Hepatocyte (in vitro differentiated cells): ENCODE measurements around the gene NEMF. TPM values are rescaled to one million over a fixed set of nuclear protein-coding genes. Genes with fewer than 3 reads are reported as not detected.

Experiments used
- DNase-seq: peaks from one replicate; pipeline ENCODE4 v3.0.0-alpha.2; 2016; ENCODE audit warnings: low spot score
- H2AFZ ChIP-seq: fragments of 200-600 bp; sonication (generic); 2 replicates; pipeline ENCODE4 v1.6.0; 2016; ENCODE audit warnings: antibody characterized with exemption, mild to moderate bottlenecking
- H3K27ac ChIP-seq: fragments of 200-600 bp; sonication (generic); 2 replicates; pipeline ENCODE4 v1.5.1; 2016; ENCODE audit warnings: mild to moderate bottlenecking
- H3K27me3 ChIP-seq: fragments of 200-600 bp; sonication (generic); 2 replicates; pipeline ENCODE4 v1.6.1; 2016
- H3K36me3 ChIP-seq: fragments of 200-600 bp; sonication (generic); replicated peaks from 2 replicates; pipeline ENCODE4 v1.5.1; 2016; ENCODE audit warnings: low read depth; ENCODE audit not compliant: insufficient read depth
- H3K4me1 ChIP-seq: fragments of 200-600 bp; sonication (generic); 2 replicates; pipeline ENCODE4 v1.5.1; 2016; ENCODE audit warnings: mild to moderate bottlenecking, moderate library complexity; ENCODE audit not compliant: insufficient read depth
- H3K4me2 ChIP-seq: fragments of 200-600 bp; sonication (generic); 2 replicates; pipeline ENCODE4 v1.6.0; 2016
- H3K4me3 ChIP-seq: fragments of 200-600 bp; sonication (generic); 2 replicates; pipeline ENCODE4 v1.5.1; 2016; ENCODE audit warnings: mild to moderate bottlenecking
- H3K79me2 ChIP-seq: fragments of 200-600 bp; sonication (generic); 2 replicates; pipeline ENCODE4 v1.6.0; 2017; ENCODE audit warnings: mild to moderate bottlenecking
- H3K9me2 ChIP-seq: fragments of 200-600 bp; sonication (generic); replicated peaks from 2 replicates; pipeline ENCODE4 v1.6.0; 2017; ENCODE audit warnings: mild to moderate bottlenecking; ENCODE audit not compliant: insufficient read depth
- H3K9me3 ChIP-seq: fragments of 200-600 bp; sonication (generic); 2 replicates; pipeline ENCODE4 v1.5.1; 2016; ENCODE audit warnings: low read depth, mild to moderate bottlenecking
- H4K20me1 ChIP-seq: fragments of 200-600 bp; sonication (generic); 2 replicates; pipeline ENCODE4 v1.6.0; 2016; ENCODE audit warnings: mild to moderate bottlenecking; ENCODE audit not compliant: insufficient read depth, poor library complexity, severe bottlenecking
- CTCF ChIP-seq: fragments of 200-600 bp; sonication (generic); IDR thresholded peaks from 2 replicates; pipeline ENCODE4 v1.5.1; 2016; ENCODE audit warnings: antibody characterized with exemption, mild to moderate bottlenecking; ENCODE audit not compliant: poor library complexity
- EZH2 ChIP-seq: fragments of 200-600 bp; sonication (generic); IDR thresholded peaks from 2 replicates; pipeline ENCODE4 v1.6.1; 2016; ENCODE audit warnings: antibody characterized with exemption, mild to moderate bottlenecking, borderline replicate concordance
- EZH2phosphoT487 ChIP-seq: fragments of 200-600 bp; sonication (generic); IDR thresholded peaks from one replicate; pipeline ENCODE4 v1.6.1; 2018; ENCODE audit warnings: antibody characterized with exemption, mild to moderate bottlenecking, low read depth, moderate library complexity; ENCODE audit not compliant: unreplicated experiment, severe bottlenecking
- WGBS: methylation state at CpG from one replicate; pipeline ENCODE4 v1.1.6; 2016; ENCODE audit warnings: low lambda C conversion rate; ENCODE audit errors: missing lambda C conversion rate; 5-methylcytosine and 5-hydroxymethylcytosine counted together
- polyA plus RNA-seq: library from polyadenylated mRNA; unstranded; fragments of >200 nt; fragmentation: Nextera tagmentation; extraction: Ambion mirVana; gene quantifications from 2 replicates; pipeline ENCODE4 v1.2.1, GENCODE V29; 2016
- total RNA-seq: library from RNA; depleted of rRNA; stranded (reverse); fragments of >200 nt; gene quantifications from 2 replicates; pipeline ENCODE4 v1.2.3, GENCODE V29; 2014

The NEMF gene
- total and polyA plus RNA-seq, 2 experiments from 2014 or later, result 34.0 to 49.5 TPM

- Histone ChIP-seq H3K9me3 (no peaks in the 10 kb centered on the region), H3K9me2 (no peaks in the 10 kb centered on the region), H3K79me2 (peaks cover 9% of the 10 kb centered on the region), H2AFZ (peak overlapping the region; percentile 90), H3K27me3 (no peaks in the 10 kb centered on the region), H3K36me3 (no peaks in the 10 kb centered on the region), H3K4me1 (peaks cover 11% of the 10 kb centered on the region), H3K27ac (peak overlapping the region; percentile 99), H3K4me3 (peak overlapping the region; percentile 66), H4K20me1 (no peaks in the 10 kb centered on the region), H3K4me2 (peak overlapping the region; percentile 74)
- peak; percentile 93 for DNase-seq
- under 1% methylated on average over 29 of the region's 30 CpGs for WGBS
- TF ChIP-seq CTCF (peak; percentile 100), EZH2phosphoT487 (no peak), EZH2 (no peak)
Observed at GRCh38 chr14:49862089-49862673, 9.6 kb upstream of the NEMF start.

- TF ChIP-seq CTCF, result no peak
- TF ChIP-seq EZH2phosphoT487, result no peak
- no peak for TF ChIP-seq EZH2
- Histone ChIP-seq H3K36me3 (no peaks in the 10 kb centered on the region), H3K27ac (peak overlapping the region; percentile 99), H3K9me3 (no peaks in the 10 kb centered on the region), H3K4me1 (peaks cover 11% of the 10 kb centered on the region), H2AFZ (peak overlapping the region; percentile 90), H4K20me1 (no peaks in the 10 kb centered on the region), H3K4me3 (peak overlapping the region; percentile 66), H3K79me2 (peaks cover 8% of the 10 kb centered on the region), H3K9me2 (no peaks in the 10 kb centered on the region), H3K27me3 (no peaks in the 10 kb centered on the region), H3K4me2 (peak overlapping the region; percentile 74)
- DNase-seq, result peak; percentile 72
- 1% methylated on average over 12 of the region's 12 CpGs for WGBS
Observed at GRCh38 chr14:49861699-49862088, 9.1 kb upstream of the NEMF start.

- Histone ChIP-seq H3K27me3 (no peaks in the 10 kb centered on the region), H4K20me1 (no peaks in the 10 kb centered on the region), H3K36me3 (no peaks in the 10 kb centered on the region), H2AFZ (peak overlapping the region; percentile 90), H3K4me3 (peak overlapping the region; percentile 66), H3K27ac (peak overlapping the region; percentile 99), H3K4me2 (peak overlapping the region; percentile 74), H3K9me2 (no peaks in the 10 kb centered on the region), H3K9me3 (no peaks in the 10 kb centered on the region), H3K4me1 (peaks cover 11% of the 10 kb centered on the region), H3K79me2 (peaks cover 8% of the 10 kb centered on the region)
- no peak for DNase-seq
- no peak for TF ChIP-seq EZH2phosphoT487
- 19% methylated on average over 4 of the region's 4 CpGs for WGBS
Observed at GRCh38 chr14:49860988-49861698, 8.6 kb upstream of the NEMF start.

DNA sequence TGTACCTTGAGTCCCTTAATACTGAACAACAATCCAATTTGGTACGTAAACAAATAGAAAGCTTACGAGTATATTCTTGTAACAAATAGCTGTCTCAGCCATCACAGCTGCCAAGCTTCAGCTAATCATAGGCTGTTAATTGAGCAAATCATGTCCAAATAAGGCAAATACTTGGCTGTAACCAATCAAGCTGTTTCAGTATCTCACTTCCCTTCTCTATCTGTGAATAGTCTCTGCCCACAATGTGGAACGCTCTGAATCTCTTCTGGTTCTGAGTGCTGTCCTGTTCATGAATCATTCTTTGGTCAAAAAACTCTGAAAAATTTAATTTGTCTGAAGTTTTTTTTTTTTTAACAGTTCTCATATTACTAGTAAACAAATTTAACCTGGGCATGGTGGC lies 5.8 kb upstream of the NEMF start:
- H3K27me3 ChIP-seq, result no peaks in the 10 kb centered on the region
- 93% methylated on average over 3 of the region's 3 CpGs for WGBS
- no peak for DNase-seq
- no peaks in the 10 kb centered on the region for H3K36me3 ChIP-seq
- TF ChIP-seq EZH2 (no peak), CTCF (no peak)
- H2AFZ ChIP-seq, result no peak overlapping the region
- H3K4me1 ChIP-seq, result peaks cover 6% of the 10 kb centered on the region
- no peaks in the 10 kb centered on the region for H3K9me2 ChIP-seq
- H3K79me2 ChIP-seq, result no peaks in the 10 kb centered on the region
- H3K4me2 ChIP-seq, result no peak overlapping the region
- no peak overlapping the region for H3K4me3 ChIP-seq
- H3K9me3 ChIP-seq, result no peaks in the 10 kb centered on the region
- no peaks in the 10 kb centered on the region for H4K20me1 ChIP-seq
- no peak overlapping the region for H3K27ac ChIP-seq
